ENCODE data around the gene TBC1D30. TPM values are rescaled to one million over a fixed set of nuclear protein-coding genes. Genes with fewer than 3 reads are reported as not detected.

TBC1D30 gene
- total and polyA plus RNA-seq, 9 of the 15 experiments (the other 6 are each of a cell fraction or from before 2014, with no cell fraction given), result 0.07 to 0.55 (median 0.20) TPM; not detected in 1

DNA sequence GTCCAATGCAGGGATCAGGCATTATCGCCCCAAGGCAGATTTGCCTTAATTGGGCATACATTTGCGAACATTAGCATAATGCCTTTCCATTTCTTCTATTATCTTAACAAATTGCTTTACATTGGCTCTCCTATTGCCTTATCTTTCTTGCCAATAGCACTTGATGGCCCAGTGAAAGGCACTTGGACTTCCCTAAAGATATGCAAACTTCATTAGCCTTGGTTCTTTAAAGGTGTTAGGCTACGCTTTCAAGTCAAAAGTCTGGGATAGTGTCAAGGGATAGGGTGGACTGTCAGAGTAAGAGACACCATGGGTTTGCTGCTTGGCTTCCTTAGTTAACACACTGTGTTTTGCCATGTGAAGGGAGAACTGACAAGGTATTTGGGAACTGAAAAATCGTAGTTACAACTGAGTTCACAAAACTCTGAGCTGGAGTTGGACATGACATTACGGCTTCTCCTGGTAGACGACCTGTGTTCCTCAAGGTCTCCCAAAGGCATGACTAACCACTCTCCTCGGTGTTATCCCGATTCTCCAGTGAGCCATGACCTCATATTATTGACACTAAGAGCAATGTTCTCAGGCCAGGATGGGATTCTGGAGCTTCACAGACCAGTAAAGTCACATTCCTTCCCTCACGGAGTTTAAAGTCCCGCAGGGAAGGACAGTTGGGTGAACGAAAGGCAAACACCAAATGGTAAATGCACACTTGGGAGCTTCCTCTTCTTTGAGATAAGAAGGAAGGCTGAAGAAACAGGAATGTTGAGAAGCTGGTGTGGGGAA is 65.2 kb downstream of the TBC1D30 start:
- BruUV-seq (replicated peaks), result no TSS peak
- no peaks in the 10 kb centered on the region for H3K9me3 ChIP-seq (replicated peaks; ENCODE audit: control insufficient read depth, insufficient read depth, low read depth, low read length)
- no peaks in the 10 kb centered on the region for H3K9me1 ChIP-seq (ENCODE audit: control insufficient read depth, insufficient read depth, low read length)
- ATAC-seq (no peak), DNase-seq (ENCODE audit: extremely low read depth in 1 of 4, low spot score in 3 of 4) (no peak), FAIRE-seq (no peak)
- no peaks in the 10 kb centered on the region for H3K79me2 ChIP-seq (ENCODE audit: control insufficient read depth, insufficient read depth, low read length)
- H3K27me3 ChIP-seq (ENCODE audit: control insufficient read depth in 2 of 2, insufficient read depth in 2 of 2, low read length in 2 of 2), result 0 out of 5 replicates have a peak, but pooled peaks cover 0 to 4% of the 10 kb centered on the region in 2 experiments
- H3K4me2 ChIP-seq (ENCODE audit: insufficient read depth, low read length), result no peak overlapping the region
- no peaks in the 10 kb centered on the region for H3K4me1 ChIP-seq (replicated peaks in 1 of 2; ENCODE audit: control insufficient read depth in 2 of 2, insufficient read depth in 2 of 2, low read length in 2 of 2)
- no peak overlapping the region for H3K4me3 ChIP-seq
- H2AFZ ChIP-seq (ENCODE audit: low read depth, low read length), result no peak overlapping the region
- in situ Hi-C loops (cut with MboI), result loop anchor here (10.0 to 25.0 kb wide), 3 partner anchors 1098 to 1523 kb away; no protein-coding TSS in a partner anchor
- no peaks in the 10 kb centered on the region for H3K36me3 ChIP-seq (ENCODE audit: control insufficient read depth, insufficient read depth, low read length)
- ChIA-PET CTCF (ENCODE audit: low intra/inter-chr PET ratio) (no interaction called here), POLR2A (interaction anchor here (0.7 kb wide), 1 partner anchor 8 kb away, joined by 3 read pairs; no protein-coding TSS in a partner anchor)
- H3K9ac ChIP-seq (ENCODE audit: insufficient read depth in 1 of 2, low read depth in 2 of 2, low read length in 2 of 2), result no peak overlapping the region
- WGBS (ENCODE audit: insufficient coverage, low coverage, missing lambda C conversion rate), result 4% methylated on average over 10 of the region's 11 CpGs
- no peaks in the 10 kb centered on the region for H4K20me1 ChIP-seq (replicated peaks; ENCODE audit: control insufficient read depth, insufficient read depth, low read length)
- intact Hi-C loops (cut with micrococcal nuclease), result loop anchor here (2.0 to 10.0 kb wide), 6 partner anchors 213 to 1195 kb away; no protein-coding TSS in a partner anchor
- no peak overlapping the region for H3K27ac ChIP-seq (ENCODE audit: extremely low read depth, low read depth, low read length)
- TF ChIP-seq ZC3H11A (IDR thresholded peaks at IDR 0.05; ENCODE audit: low read depth, low read length) (no peak), SP2 (IDR thresholded peaks at IDR 0.05; ENCODE audit: extremely low read depth, low read depth, low read length, poor library complexity, severe bottlenecking) (no peak), KDM2B (CRISPR knock-in tag; IDR thresholded peaks at IDR 0.05) (no peak), COPS2 (conservative IDR thresholded peaks at IDR 0.05) (no peak), ZNF79 (CRISPR knock-in tag; IDR thresholded peaks at IDR 0.05; ENCODE audit: low read depth) (no peak), NFXL1 (CRISPR knock-in tag; IDR thresholded peaks at IDR 0.05) (no peak), NONO (IDR thresholded peaks at IDR 0.05; ENCODE audit: low read depth in 2 of 2, low read length in 1 of 2) (no peak), CCAR2 (IDR thresholded peaks at IDR 0.05; ENCODE audit: low read depth, low read length) (no peak), SRSF3 (IDR thresholded peaks at IDR 0.05; ENCODE audit: insufficient read depth, low read length) (no peak)
- TF ChIP-seq, protein P1, sequence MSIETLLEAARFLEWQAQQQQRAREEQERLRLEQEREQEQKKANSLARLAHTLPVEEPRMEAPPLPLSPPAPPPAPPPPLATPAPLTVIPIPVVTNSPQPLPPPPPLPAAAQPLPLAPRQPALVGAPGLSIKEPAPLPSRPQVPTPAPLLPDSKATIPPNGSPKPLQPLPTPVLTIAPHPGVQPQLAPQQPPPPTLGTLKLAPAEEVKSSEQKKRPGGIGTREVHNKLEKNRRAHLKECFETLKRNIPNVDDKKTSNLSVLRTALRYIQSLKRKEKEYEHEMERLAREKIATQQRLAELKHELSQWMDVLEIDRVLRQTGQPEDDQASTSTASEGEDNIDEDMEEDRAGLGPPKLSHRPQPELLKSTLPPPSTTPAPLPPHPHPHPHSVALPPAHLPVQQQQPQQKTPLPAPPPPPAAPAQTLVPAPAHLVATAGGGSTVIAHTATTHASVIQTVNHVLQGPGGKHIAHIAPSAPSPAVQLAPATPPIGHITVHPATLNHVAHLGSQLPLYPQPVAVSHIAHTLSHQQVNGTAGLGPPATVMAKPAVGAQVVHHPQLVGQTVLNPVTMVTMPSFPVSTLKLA (conservative IDR thresholded peaks at IDR 0.05), result no peak
